ENCODE results near the gene HLA-DPA1. TPM values are rescaled to one million over a fixed set of nuclear protein-coding genes. Genes with fewer than 3 reads are reported as not detected.
"Not testable (repeated sequence)": the region's sequence is repeated elsewhere in the genome, so short reads cannot be mapped to it uniquely, and the experiment has no call there.

Gene HLA-DPA1
- total RNA-seq, 4 donors from 2014 or later: 15.4 to 172 (median 67.6) TPM

- intact Hi-C loops (cut with DNase I): no loop called here
These were observed 8.1 kb downstream of the HLA-DPA1 start for GRCh38 chr6:33065312-33065711.

DNA sequence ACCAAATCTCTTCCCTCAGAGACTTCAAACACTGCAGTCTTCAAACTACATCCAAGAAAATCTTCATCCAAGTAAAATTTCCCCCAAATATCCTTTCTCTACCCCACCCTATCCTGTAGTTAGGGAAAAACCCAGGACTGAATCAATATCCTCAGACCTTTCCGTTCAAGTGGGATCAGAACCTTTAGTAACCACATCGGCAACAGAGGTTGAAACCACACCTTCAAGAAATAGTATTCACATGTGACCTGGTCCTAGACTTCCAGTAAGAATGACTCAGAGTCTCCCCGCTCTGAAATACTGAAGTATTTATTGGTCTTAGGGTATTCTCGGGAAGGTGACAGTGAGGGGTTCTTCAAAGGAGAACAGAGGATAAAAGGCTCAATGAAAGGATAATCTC, 8.7 kb downstream of the HLA-DPA1 start:
- Histone ChIP-seq H3K36me3 (no peaks in the 10 kb centered on the region), H3K4me3 (replicated peaks in 1 of 3) (no peak overlapping the region), H3K27me3 (no peaks in the 10 kb centered on the region), H3K4me1 (no peaks in the 10 kb centered on the region), H3K9me3 (no peaks in the 10 kb centered on the region), H3K27ac (no peak overlapping the region)
- 80 to 85% methylated on average over 4 of the region's 4 CpGs for WGBS, 2 donors
- intact Hi-C loops (cut with DNase I): no loop called here
- no peak for TF ChIP-seq POLR2A (IDR thresholded peaks at IDR 0.05)
- TF ChIP-seq, protein P1, sequence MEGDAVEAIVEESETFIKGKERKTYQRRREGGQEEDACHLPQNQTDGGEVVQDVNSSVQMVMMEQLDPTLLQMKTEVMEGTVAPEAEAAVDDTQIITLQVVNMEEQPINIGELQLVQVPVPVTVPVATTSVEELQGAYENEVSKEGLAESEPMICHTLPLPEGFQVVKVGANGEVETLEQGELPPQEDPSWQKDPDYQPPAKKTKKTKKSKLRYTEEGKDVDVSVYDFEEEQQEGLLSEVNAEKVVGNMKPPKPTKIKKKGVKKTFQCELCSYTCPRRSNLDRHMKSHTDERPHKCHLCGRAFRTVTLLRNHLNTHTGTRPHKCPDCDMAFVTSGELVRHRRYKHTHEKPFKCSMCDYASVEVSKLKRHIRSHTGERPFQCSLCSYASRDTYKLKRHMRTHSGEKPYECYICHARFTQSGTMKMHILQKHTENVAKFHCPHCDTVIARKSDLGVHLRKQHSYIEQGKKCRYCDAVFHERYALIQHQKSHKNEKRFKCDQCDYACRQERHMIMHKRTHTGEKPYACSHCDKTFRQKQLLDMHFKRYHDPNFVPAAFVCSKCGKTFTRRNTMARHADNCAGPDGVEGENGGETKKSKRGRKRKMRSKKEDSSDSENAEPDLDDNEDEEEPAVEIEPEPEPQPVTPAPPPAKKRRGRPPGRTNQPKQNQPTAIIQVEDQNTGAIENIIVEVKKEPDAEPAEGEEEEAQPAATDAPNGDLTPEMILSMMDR (IDR thresholded peaks at IDR 0.05): no peak
- no peak for DNase-seq

More at GRCh38 chr6:33065312-33065711, 8.1 kb downstream of the HLA-DPA1 start:
- Histone ChIP-seq H3K4me1 (no peaks in the 10 kb centered on the region), H3K27ac (no peak overlapping the region), H3K9me3 (no peaks in the 10 kb centered on the region), H3K4me3 (replicated peaks in 1 of 3) (no peak overlapping the region), H3K36me3 (no peaks in the 10 kb centered on the region), H3K27me3 (no peaks in the 10 kb centered on the region)
- 93 to 95% methylated on average over 4 of the region's 4 CpGs for WGBS, 2 donors
- no peak for DNase-seq
- TF ChIP-seq, protein P1 (IDR thresholded peaks at IDR 0.05): no peak
- no peak for TF ChIP-seq POLR2A (IDR thresholded peaks at IDR 0.05)

- H3K36me3 ChIP-seq; DNase-seq; H3K4me3 ChIP-seq (replicated peaks in 1 of 3); intact Hi-C loops (cut with DNase I); H3K9me3 ChIP-seq; H3K27me3 ChIP-seq; H3K4me1 ChIP-seq; H3K27ac ChIP-seq: not testable (repeated sequence)
- WGBS, 2 donors: 75 to 78% methylated on average over 5 of the region's 5 CpGs
These were observed 10.0 kb downstream of the HLA-DPA1 start for GRCh38 chr6:33063435-33063834.

- DNase-seq: no peak
- Histone ChIP-seq H3K4me3 (replicated peaks in 1 of 3) (no peak overlapping the region), H3K27ac (no peak overlapping the region), H3K4me1 (no peaks in the 10 kb centered on the region), H3K36me3 (no peaks in the 10 kb centered on the region), H3K9me3 (no peaks in the 10 kb centered on the region), H3K27me3 (no peaks in the 10 kb centered on the region)
- WGBS, 2 donors: 85 to 95% methylated on average over 2 of the region's 2 CpGs
- intact Hi-C loops (cut with DNase I): no loop called here
- TF ChIP-seq, protein P1 (IDR thresholded peaks at IDR 0.05): no peak
- no peak for TF ChIP-seq POLR2A (IDR thresholded peaks at IDR 0.05)
These were observed 11.5 kb downstream of the HLA-DPA1 start for GRCh38 chr6:33061987-33062386.

- 58 to 63% methylated on average over 6 of the region's 6 CpGs for WGBS, 2 donors
- H3K4me3 ChIP-seq (replicated peaks in 1 of 3): no peak overlapping the region
- H3K27ac ChIP-seq: no peak overlapping the region
- no peaks in the 10 kb centered on the region for H3K4me1 ChIP-seq
- no peaks in the 10 kb centered on the region for H3K9me3 ChIP-seq
- no peaks in the 10 kb centered on the region for H3K27me3 ChIP-seq
- TF ChIP-seq, protein P1 (IDR thresholded peaks at IDR 0.05): no peak
- no peak for TF ChIP-seq POLR2A (IDR thresholded peaks at IDR 0.05)
- DNase-seq: no peak
- intact Hi-C loops (cut with DNase I): no loop called here
- H3K36me3 ChIP-seq: no peaks in the 10 kb centered on the region
These were observed 16.0 kb downstream of the HLA-DPA1 start for GRCh38 chr6:33057222-33058150.
